Parathyroid adenoma (tissue), 2 donors: ENCODE results near the gene TMEM38A.
A peak's percentile ranks its signal among the peaks of the same experiment; 100 is the strongest.

ENCODE experiments used
- H2AFZ ChIP-seq: fragments of 300-600 bp; sonication (generic); one replicate; pipeline ENCODE4 v1.7.0; 2017; ENCODE audit warnings: antibody characterized with exemption, mild to moderate bottlenecking
- H3K27ac ChIP-seq: fragments of 300-600 bp; sonication (generic); one replicate; pipeline ENCODE4 v1.7.0; 2017
- H3K27me3 ChIP-seq: fragments of 300-600 bp; sonication (generic); one replicate; pipeline ENCODE4 v1.7.0; 2017; ENCODE audit warnings: low read length; ENCODE audit not compliant: control insufficient read depth, insufficient read depth
- H3K36me3 ChIP-seq: fragments of 300-600 bp; sonication (generic); one replicate; pipeline ENCODE4 v1.7.0; 2017; ENCODE audit warnings: low read length; ENCODE audit not compliant: control insufficient read depth, insufficient read depth
- H3K4me1 ChIP-seq: fragments of 300-600 bp; sonication (generic); one replicate; pipeline ENCODE4 v1.7.0; 2017; ENCODE audit warnings: control low read depth
- H3K4me2 ChIP-seq: fragments of 300-600 bp; sonication (generic); one replicate; pipeline ENCODE4 v1.7.0; 2017; ENCODE audit warnings: low read length
- H3K4me3 ChIP-seq: fragments of 300-600 bp; sonication (generic); one replicate; pipeline ENCODE4 v1.7.0; 2017; ENCODE audit warnings: low read depth, low read length
- H3K79me2 ChIP-seq: fragments of 300-600 bp; sonication (generic); one replicate; pipeline ENCODE4 v1.7.0; 2017; ENCODE audit warnings: control low read depth
- H3K9ac ChIP-seq: fragments of 300-600 bp; sonication (generic); one replicate; pipeline ENCODE4 v1.7.0; 2017; ENCODE audit warnings: mild to moderate bottlenecking
- H3K9me3 ChIP-seq: fragments of 300-600 bp; sonication (generic); one replicate; pipeline ENCODE4 v1.7.0; 2017; ENCODE audit warnings: low read length; ENCODE audit not compliant: control insufficient read depth
- TF ChIP-seq, protein P1 (sequence below): fragments of 300-600 bp; sonication (generic); IDR thresholded peaks from one replicate; pipeline ENCODE4 v1.7.0; 2017; ENCODE audit warnings: antibody characterized with exemption, mild to moderate bottlenecking
- donor health status: primary hyperparathyroidism.

TMEM38A gene, protein sequence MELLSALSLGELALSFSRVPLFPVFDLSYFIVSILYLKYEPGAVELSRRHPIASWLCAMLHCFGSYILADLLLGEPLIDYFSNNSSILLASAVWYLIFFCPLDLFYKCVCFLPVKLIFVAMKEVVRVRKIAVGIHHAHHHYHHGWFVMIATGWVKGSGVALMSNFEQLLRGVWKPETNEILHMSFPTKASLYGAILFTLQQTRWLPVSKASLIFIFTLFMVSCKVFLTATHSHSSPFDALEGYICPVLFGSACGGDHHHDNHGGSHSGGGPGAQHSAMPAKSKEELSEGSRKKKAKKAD

DNA sequence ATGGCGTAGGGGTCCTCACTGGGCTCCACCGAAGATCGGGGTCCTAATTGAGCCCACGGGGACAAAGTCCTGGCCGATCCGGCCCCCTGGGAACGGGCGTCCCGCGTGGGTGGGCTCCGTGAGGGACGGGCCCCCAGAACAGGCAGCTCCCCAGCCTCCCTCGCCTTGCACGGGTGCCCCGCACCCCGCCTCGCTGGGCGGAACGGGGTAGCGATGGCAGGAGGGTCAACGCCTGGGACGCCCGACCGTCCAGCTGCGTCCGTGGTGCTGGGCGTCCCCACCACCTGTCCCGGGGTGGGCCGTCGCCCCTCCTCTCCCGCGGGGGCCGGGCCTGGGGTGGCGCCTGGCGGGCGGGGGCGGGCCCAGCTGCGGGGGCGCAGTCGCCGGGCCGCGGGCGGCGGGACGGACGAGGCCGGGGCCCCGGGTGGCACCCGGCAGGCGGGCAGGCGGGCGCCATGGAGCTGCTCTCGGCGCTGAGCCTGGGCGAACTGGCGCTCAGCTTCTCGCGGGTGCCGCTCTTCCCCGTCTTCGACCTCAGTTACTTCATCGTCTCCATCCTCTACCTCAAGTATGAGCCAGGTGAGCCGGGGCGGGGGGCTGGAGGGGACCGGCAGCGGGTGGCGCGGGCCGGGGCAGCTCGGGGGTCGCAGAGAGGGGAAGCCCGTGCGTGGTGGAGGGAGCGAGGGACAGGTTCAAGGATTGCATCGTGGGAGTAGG is at the start of gene TMEM38A:
TSS of gene TMEM38A (plus strand) at position 377 of the 717 bp plus-strand sequence. CDS start at position 456, 79 bp downstream.
- Histone ChIP-seq H3K36me3 (no peaks in the 10 kb centered on the region), H3K27ac (peak within 1 kb of the TSS; percentile 90), H3K79me2 (peaks cover 27% of the 10 kb centered on the region), H3K4me2 (peak within 1 kb of the TSS; percentile 100), H3K9ac (no peak within 1 kb of the TSS), H3K9me3 (no peaks in the 10 kb centered on the region), H3K4me3 (peak within 1 kb of the TSS; percentile 98), H2AFZ (peak within 1 kb of the TSS; percentile 96), H3K4me1 (peaks cover 2% of the 10 kb centered on the region), H3K27me3 (no peaks in the 10 kb centered on the region)
- TF ChIP-seq, protein P1, sequence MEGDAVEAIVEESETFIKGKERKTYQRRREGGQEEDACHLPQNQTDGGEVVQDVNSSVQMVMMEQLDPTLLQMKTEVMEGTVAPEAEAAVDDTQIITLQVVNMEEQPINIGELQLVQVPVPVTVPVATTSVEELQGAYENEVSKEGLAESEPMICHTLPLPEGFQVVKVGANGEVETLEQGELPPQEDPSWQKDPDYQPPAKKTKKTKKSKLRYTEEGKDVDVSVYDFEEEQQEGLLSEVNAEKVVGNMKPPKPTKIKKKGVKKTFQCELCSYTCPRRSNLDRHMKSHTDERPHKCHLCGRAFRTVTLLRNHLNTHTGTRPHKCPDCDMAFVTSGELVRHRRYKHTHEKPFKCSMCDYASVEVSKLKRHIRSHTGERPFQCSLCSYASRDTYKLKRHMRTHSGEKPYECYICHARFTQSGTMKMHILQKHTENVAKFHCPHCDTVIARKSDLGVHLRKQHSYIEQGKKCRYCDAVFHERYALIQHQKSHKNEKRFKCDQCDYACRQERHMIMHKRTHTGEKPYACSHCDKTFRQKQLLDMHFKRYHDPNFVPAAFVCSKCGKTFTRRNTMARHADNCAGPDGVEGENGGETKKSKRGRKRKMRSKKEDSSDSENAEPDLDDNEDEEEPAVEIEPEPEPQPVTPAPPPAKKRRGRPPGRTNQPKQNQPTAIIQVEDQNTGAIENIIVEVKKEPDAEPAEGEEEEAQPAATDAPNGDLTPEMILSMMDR, result no peak

DNA sequence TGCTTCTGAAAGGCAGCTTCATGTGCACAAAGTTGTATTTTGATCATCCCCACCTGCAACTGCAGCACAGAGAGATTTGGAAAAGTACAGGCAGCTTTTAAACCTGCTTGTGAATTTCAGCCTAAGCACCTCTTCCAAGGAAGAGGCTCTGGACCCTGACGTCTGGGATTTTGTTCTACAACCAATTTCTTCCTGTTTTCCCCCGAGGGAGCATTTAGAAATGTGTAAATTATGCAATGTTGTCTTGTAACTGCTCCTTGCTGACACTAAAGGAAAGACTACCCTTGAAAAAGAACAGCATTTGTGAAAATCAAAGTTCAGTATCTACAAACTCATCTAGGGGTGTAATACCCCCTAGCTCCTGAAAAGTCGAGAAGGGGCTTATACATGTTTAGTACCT is 48.3 kb upstream of the TMEM38A start:
- H3K36me3 ChIP-seq, result no peaks in the 10 kb centered on the region
- peak overlapping the region; percentile 68 for H3K27ac ChIP-seq
- H3K9me3 ChIP-seq, result no peaks in the 10 kb centered on the region
- no peak overlapping the region for H2AFZ ChIP-seq
- no peaks in the 10 kb centered on the region for H3K27me3 ChIP-seq
- H3K4me1 ChIP-seq, result peaks cover 29% of the 10 kb centered on the region
- peaks cover 53% of the 10 kb centered on the region for H3K79me2 ChIP-seq
- no peak overlapping the region for H3K4me2 ChIP-seq
- H3K4me3 ChIP-seq, result no peak overlapping the region
- TF ChIP-seq, protein P1, result no peak
- H3K9ac ChIP-seq, result no peak overlapping the region

DNA sequence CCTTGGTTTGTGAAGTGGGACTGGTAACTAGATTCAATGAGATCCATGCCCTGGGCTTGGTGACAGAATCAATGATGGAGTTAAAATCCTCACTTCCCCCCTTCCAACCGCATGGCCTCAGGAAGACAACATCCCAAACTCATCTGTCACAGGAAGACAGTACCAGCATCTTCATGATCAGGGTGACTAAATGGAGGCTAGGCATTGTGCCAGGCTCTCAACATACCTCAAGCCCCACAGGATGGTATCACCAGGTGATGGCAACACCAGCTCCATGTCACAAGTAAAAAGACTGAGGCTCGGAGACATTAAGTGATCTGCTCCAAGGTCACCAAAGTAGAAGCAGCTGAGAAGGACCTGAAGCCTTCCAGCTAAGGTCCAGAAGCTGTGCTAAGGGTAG is 47.1 kb upstream of the TMEM38A start:
- Histone ChIP-seq H3K36me3 (no peaks in the 10 kb centered on the region), H3K4me2 (no peak overlapping the region), H3K4me3 (no peak overlapping the region), H3K27me3 (no peaks in the 10 kb centered on the region), H3K27ac (peak overlapping the region; percentile 22), H3K9me3 (no peaks in the 10 kb centered on the region), H3K4me1 (peaks cover 25% of the 10 kb centered on the region), H3K9ac (no peak overlapping the region), H3K79me2 (peaks cover 53% of the 10 kb centered on the region), H2AFZ (no peak overlapping the region)
- TF ChIP-seq, protein P1, result no peak

DNA sequence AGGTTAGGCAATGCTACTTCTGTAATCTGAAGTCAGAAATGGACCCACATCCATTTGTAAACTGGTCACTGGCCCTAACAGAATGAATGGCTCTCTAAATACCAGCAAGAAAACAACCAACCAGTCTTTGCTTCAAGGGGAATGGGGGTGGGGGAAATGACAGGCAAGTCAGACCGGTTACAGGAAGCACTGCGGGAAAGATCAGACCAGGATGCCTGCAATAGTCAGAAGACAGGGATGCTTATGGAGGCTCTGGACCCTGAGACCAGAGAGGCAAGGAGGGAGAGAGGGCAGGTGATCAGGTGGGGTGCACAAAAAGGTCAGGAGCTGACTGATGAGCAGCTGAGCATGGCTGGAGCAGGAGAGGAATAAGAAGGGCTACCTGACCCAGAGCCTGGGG is 46.0 kb upstream of the TMEM38A start:
- Histone ChIP-seq H3K36me3 (no peaks in the 10 kb centered on the region), H3K9ac (no peak overlapping the region), H3K4me2 (no peak overlapping the region), H2AFZ (no peak overlapping the region), H3K27me3 (no peaks in the 10 kb centered on the region), H3K4me1 (peaks cover 34% of the 10 kb centered on the region), H3K27ac (no peak overlapping the region), H3K9me3 (no peaks in the 10 kb centered on the region), H3K79me2 (peaks cover 62% of the 10 kb centered on the region), H3K4me3 (no peak overlapping the region)
- TF ChIP-seq, protein P1, result no peak
